ENCODE results near the gene CDC42BPB. TPM values are rescaled to one million over a fixed set of nuclear protein-coding genes. Genes with fewer than 3 reads are reported as not detected.

Gene CDC42BPB
- total and polyA plus RNA-seq, 2 of the 13 experiments (the other 11 are each of a cell fraction or from before 2014, with no cell fraction given) = 19.7 to 32.3 TPM

DNA sequence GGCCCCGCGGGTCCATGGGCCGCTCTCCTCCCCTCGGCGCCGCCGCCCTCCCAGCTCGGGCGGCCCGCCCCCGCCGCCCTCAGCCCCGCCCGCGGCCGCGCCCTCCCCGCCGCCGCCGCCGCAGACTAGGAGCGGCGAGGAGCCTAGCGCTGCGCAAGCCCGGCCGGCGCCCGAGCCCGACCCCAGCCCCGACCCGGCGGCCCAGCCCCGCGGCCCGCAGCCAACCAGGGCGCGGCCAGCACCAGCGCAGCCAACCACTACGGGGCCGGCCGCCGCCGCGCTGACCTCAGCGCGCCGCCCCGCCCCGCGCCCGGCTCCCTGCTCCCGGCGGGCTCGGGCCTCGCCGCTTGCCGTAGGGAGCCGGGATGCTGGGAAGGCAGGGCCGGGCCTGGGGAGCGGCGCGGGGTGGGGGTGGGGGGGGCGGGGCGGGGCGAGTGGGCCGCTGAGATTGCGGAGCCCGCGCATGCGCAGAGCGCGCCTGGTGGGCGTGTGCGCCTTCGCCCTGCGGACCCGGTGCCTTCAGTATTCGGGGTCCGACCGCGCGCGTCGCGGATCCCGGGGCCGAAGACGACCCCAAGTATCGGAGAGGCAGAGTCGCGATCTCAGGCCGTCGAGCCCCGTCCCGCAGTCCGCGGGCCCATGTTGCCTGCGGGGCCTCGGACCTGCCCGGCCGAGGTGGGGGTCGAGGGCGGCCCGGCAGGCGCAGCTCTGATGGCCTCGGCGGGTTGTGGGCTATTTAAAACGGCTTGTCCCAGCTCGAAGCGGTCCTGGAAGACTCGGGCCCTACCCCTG lies at the start of gene CDC42BPB (continued):
- TF ChIP-seq KAT8 (CRISPR knock-in tag; IDR thresholded peaks at IDR 0.05) (0 out of 2 replicates have a peak, but pooled peaks have one; percentile 36), WIZ (CRISPR knock-in tag; IDR thresholded peaks at IDR 0.05) (no peak), PCBP2 (optimal IDR thresholded peaks at IDR 0.05; ENCODE audit: low read depth, low read length, poor library complexity, severe bottlenecking) (no peak), GLI4 (CRISPR knock-in tag; IDR thresholded peaks at IDR 0.05; ENCODE audit: borderline replicate concordance) (no peak; the same call in 1 of the 2 replicates), SPEN (CRISPR knock-in tag; IDR thresholded peaks at IDR 0.05; ENCODE audit: low read depth) (peak; percentile 36; the same call in 1 of the 2 replicates), ATAD3A (CRISPR knock-in tag; IDR thresholded peaks at IDR 0.05) (no peak), ZNF510 (CRISPR knock-in tag; IDR thresholded peaks at IDR 0.05; ENCODE audit: low read depth) (no peak), SNAI1 (CRISPR knock-in tag; IDR thresholded peaks at IDR 0.05; ENCODE audit: borderline replicate concordance) (no peak), RXRB (CRISPR knock-in tag; IDR thresholded peaks at IDR 0.05; ENCODE audit: borderline replicate concordance) (no peak), HNF4A (CRISPR knock-in tag; IDR thresholded peaks at IDR 0.05) (no peak), TBX3 (IDR thresholded peaks at IDR 0.05; ENCODE audit: borderline replicate concordance) (no peak), ARHGAP35 (CRISPR knock-in tag; IDR thresholded peaks at IDR 0.05; ENCODE audit: borderline replicate concordance) (0 out of 2 replicates have a peak, but pooled peaks have one; percentile 32), ZNF616 (CRISPR knock-in tag; IDR thresholded peaks at IDR 0.05; ENCODE audit: low read depth) (no peak), RBFOX2 (IDR thresholded peaks at IDR 0.05; ENCODE audit: low read depth, low read length) (no peak), IRX3 (CRISPR knock-in tag; IDR thresholded peaks at IDR 0.05; ENCODE audit: borderline replicate concordance, low read depth) (no peak), SALL1 (CRISPR knock-in tag; IDR thresholded peaks at IDR 0.05) (peak; percentile 39; the same call in 1 of the 2 replicates), TEAD2 (CRISPR knock-in tag; IDR thresholded peaks at IDR 0.05) (no peak), ZFP41 (CRISPR knock-in tag; IDR thresholded peaks at IDR 0.05; ENCODE audit: borderline replicate concordance) (0 out of 2 replicates have a peak, but pooled peaks have one; percentile 51)
- TF ChIP-seq, protein P1, sequence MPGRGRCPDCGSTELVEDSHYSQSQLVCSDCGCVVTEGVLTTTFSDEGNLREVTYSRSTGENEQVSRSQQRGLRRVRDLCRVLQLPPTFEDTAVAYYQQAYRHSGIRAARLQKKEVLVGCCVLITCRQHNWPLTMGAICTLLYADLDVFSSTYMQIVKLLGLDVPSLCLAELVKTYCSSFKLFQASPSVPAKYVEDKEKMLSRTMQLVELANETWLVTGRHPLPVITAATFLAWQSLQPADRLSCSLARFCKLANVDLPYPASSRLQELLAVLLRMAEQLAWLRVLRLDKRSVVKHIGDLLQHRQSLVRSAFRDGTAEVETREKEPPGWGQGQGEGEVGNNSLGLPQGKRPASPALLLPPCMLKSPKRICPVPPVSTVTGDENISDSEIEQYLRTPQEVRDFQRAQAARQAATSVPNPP (CRISPR knock-in tag; IDR thresholded peaks at IDR 0.05) = no peak
- TF ChIP-seq, protein P2, sequence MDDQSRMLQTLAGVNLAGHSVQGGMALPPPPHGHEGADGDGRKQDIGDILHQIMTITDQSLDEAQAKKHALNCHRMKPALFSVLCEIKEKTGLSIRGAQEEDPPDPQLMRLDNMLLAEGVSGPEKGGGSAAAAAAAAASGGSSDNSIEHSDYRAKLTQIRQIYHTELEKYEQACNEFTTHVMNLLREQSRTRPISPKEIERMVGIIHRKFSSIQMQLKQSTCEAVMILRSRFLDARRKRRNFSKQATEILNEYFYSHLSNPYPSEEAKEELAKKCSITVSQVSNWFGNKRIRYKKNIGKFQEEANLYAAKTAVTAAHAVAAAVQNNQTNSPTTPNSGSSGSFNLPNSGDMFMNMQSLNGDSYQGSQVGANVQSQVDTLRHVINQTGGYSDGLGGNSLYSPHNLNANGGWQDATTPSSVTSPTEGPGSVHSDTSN (CRISPR knock-in tag; IDR thresholded peaks at IDR 0.05; ENCODE audit: borderline replicate concordance) = no peak
- TF ChIP-seq, protein P3, sequence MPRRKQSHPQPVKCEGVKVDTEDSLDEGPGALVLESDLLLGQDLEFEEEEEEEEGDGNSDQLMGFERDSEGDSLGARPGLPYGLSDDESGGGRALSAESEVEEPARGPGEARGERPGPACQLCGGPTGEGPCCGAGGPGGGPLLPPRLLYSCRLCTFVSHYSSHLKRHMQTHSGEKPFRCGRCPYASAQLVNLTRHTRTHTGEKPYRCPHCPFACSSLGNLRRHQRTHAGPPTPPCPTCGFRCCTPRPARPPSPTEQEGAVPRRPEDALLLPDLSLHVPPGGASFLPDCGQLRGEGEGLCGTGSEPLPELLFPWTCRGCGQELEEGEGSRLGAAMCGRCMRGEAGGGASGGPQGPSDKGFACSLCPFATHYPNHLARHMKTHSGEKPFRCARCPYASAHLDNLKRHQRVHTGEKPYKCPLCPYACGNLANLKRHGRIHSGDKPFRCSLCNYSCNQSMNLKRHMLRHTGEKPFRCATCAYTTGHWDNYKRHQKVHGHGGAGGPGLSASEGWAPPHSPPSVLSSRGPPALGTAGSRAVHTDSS (CRISPR knock-in tag; conservative IDR thresholded peaks at IDR 0.05) = no peak
- TF ChIP-seq, protein P4, sequence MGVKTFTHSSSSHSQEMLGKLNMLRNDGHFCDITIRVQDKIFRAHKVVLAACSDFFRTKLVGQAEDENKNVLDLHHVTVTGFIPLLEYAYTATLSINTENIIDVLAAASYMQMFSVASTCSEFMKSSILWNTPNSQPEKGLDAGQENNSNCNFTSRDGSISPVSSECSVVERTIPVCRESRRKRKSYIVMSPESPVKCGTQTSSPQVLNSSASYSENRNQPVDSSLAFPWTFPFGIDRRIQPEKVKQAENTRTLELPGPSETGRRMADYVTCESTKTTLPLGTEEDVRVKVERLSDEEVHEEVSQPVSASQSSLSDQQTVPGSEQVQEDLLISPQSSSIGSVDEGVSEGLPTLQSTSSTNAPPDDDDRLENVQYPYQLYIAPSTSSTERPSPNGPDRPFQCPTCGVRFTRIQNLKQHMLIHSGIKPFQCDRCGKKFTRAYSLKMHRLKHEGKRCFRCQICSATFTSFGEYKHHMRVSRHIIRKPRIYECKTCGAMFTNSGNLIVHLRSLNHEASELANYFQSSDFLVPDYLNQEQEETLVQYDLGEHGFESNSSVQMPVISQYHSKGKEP (CRISPR knock-in tag; IDR thresholded peaks at IDR 0.05) = no peak
